HepG2 (cell line): ENCODE data around the gene PPP1R13L. TPM values are rescaled to one million over a fixed set of nuclear protein-coding genes. Genes with fewer than 3 reads are reported as not detected.

Source experiments
- ARHGAP35 ChIP-seq: sonication (generic); formaldehyde crosslinking; IDR thresholded peaks from 2 replicates; pipeline ENCODE4 v1.9.0; 2022; ENCODE audit warnings: mild to moderate bottlenecking, inconsistent platforms, moderate library complexity, missing genetic modification reagents, borderline replicate concordance
- ARID4A ChIP-seq: sonication (generic); formaldehyde crosslinking; IDR thresholded peaks from 2 replicates; pipeline ENCODE4 v1.5.0; 2020; ENCODE audit warnings: mild to moderate bottlenecking, missing genetic modification reagents, borderline replicate concordance
- FOXA1 ChIP-seq, 2 experiments: fragments of 450-650 bp in 1 of 2; sonication (generic) in 1 of 2; formaldehyde crosslinking in 1 of 2; IDR thresholded peaks; 2 replicates each; pipeline versions ENCODE4 v1.4.0 to v1.6.1; 2016 to 2020; ENCODE audit warnings: missing genetic modification reagents in 1 of 2
- HMG20A ChIP-seq: IDR thresholded peaks from 2 replicates; pipeline ENCODE4 v1.6.1; 2016; ENCODE audit warnings: borderline replicate concordance
- NCOA1 ChIP-seq: sonication (generic); formaldehyde crosslinking; IDR thresholded peaks from 2 replicates; pipeline ENCODE4 v1.9.0; 2021; ENCODE audit warnings: missing genetic modification reagents
- POGZ ChIP-seq: sonication (generic); formaldehyde crosslinking; IDR thresholded peaks from 2 replicates; pipeline ENCODE4 v1.4.0; 2020; ENCODE audit warnings: mild to moderate bottlenecking, missing genetic modification reagents
- RNF2 ChIP-seq: fragments of 450-650 bp; conservative IDR thresholded peaks from 2 replicates; pipeline ENCODE4 v1.6.1; 2016; ENCODE audit warnings: low read depth
- SMYD3 ChIP-seq: sonication (generic); formaldehyde crosslinking; IDR thresholded peaks from 2 replicates; pipeline ENCODE4 v1.8.1; 2023; ENCODE audit warnings: mild to moderate bottlenecking, missing genetic modification reagents
- STAG1 ChIP-seq: sonication (generic); formaldehyde crosslinking; IDR thresholded peaks from 2 replicates; pipeline ENCODE4 v1.4.0; 2020; ENCODE audit warnings: missing genetic modification reagents
- TMF1 ChIP-seq: sonication (generic); formaldehyde crosslinking; IDR thresholded peaks from 2 replicates; pipeline ENCODE4 v1.8.1; 2022; ENCODE audit warnings: low read depth, missing genetic modification reagents
- TOE1 ChIP-seq: sonication (generic); formaldehyde crosslinking; IDR thresholded peaks from 2 replicates; pipeline ENCODE4 v1.4.0; 2020; ENCODE audit warnings: mild to moderate bottlenecking, missing genetic modification reagents
- TRIM24 ChIP-seq: sonication (generic); formaldehyde crosslinking; IDR thresholded peaks from 2 replicates; pipeline ENCODE4 v1.8.0; 2022; ENCODE audit warnings: mild to moderate bottlenecking, missing genetic modification reagents
- ZBTB38 ChIP-seq: sonication (generic); formaldehyde crosslinking; IDR thresholded peaks from 2 replicates; pipeline ENCODE4 v1.5.1; 2020; ENCODE audit warnings: mild to moderate bottlenecking, missing genetic modification reagents
- ZBTB4 ChIP-seq: sonication (generic); formaldehyde crosslinking; IDR thresholded peaks from 2 replicates; pipeline ENCODE4 v1.4.0; 2020; ENCODE audit warnings: missing genetic modification reagents, mild to moderate bottlenecking, borderline replicate concordance
- ZMAT3 ChIP-seq: sonication (generic); formaldehyde crosslinking; conservative IDR thresholded peaks from 2 replicates; pipeline ENCODE4 v1.7.0; 2021; ENCODE audit warnings: missing genetic modification reagents
- ZNF224 ChIP-seq: sonication (generic); formaldehyde crosslinking; IDR thresholded peaks from 2 replicates; pipeline ENCODE4 v1.5.0; 2020; ENCODE audit warnings: mild to moderate bottlenecking, missing genetic modification reagents
- ZNF24 ChIP-seq: fragments of 450-650 bp; IDR thresholded peaks from 2 replicates; pipeline ENCODE4 v1.6.1; 2017; ENCODE audit warnings: antibody characterized with exemption, mild to moderate bottlenecking
- ZNF260 ChIP-seq: sonication (generic); formaldehyde crosslinking; IDR thresholded peaks from 2 replicates; pipeline ENCODE4 v1.4.0; 2020; ENCODE audit warnings: missing genetic modification reagents, low read depth, mild to moderate bottlenecking, borderline replicate concordance
- ZNF549 ChIP-seq: sonication (generic); formaldehyde crosslinking; IDR thresholded peaks from 2 replicates; pipeline ENCODE4 v1.5.0; 2020; ENCODE audit warnings: missing genetic modification reagents
- polyA plus RNA-seq, 8 experiments: library from polyadenylated mRNA; depleted of rRNA in 3 of 8; stranded (reverse) in 7 of 8; unstranded in 1 of 8; fragments of >200 nt; fragmentation: Illumina TruSeq in 4 of 8; extraction: Trizol in 4 of 8; gene quantifications; 2 replicates each; pipeline versions ENCODE4 v1.2.1 to v1.2.3, GENCODE V29; 2011 to 2016; ENCODE audit warnings: low read depth in 4 of 8, missing spikeins in 1 of 8, mixed read lengths in 1 of 8; ENCODE audit not compliant: insufficient read depth in 1 of 8
- total RNA-seq, 5 experiments: library from RNA; depleted of rRNA; stranded (reverse); fragments of >200 nt; fragmentation: Illumina TruSeq; extraction: Trizol; gene quantifications; 2 replicates each; pipeline ENCODE4 v1.2.3, GENCODE V29; 2016; ENCODE audit warnings: low read depth in 1 of 5

Gene PPP1R13L
- total and polyA plus RNA-seq, 2 of the 13 experiments (the other 11 are each of a cell fraction or from before 2014, with no cell fraction given) = 1.3 to 6.6 TPM

GRCh38 chr19:45443462-45444317, 38.8 kb upstream of the PPP1R13L start (continued):
- TF ChIP-seq ZBTB4 (CRISPR knock-in tag) (no peak), TMF1 (CRISPR knock-in tag) (no peak), ZBTB38 (CRISPR knock-in tag) (no peak), ARID4A (peak; percentile 63; the same call in 1 of the 2 replicates), STAG1 (CRISPR knock-in tag) (no peak), NCOA1 (CRISPR knock-in tag) (no peak), RNF2 (no peak), TRIM24 (CRISPR knock-in tag) (no peak), TOE1 (no peak), POGZ (0 out of 2 replicates have a peak, but pooled peaks have one; percentile 17), ZMAT3 (CRISPR knock-in tag) (no peak; the same call in 1 of the 2 replicates), SMYD3 (no peak), ZNF24 (peak; percentile 31; the same call in 1 of the 2 replicates), FOXA1 (IDR thresholded peaks at IDR 0.05) (no peak), FOXA1 (CRISPR knock-in tag; IDR thresholded peaks at IDR 0.05) (0 out of 2 replicates have a peak, but pooled peaks have one; percentile 34), ARHGAP35 (CRISPR knock-in tag) (no peak; the same call in 1 of the 2 replicates), HMG20A (CRISPR knock-in tag) (peak; percentile 25; the same call in 1 of the 2 replicates), ZNF224 (no peak), ZNF260 (CRISPR knock-in tag) (no peak), ZNF549 (CRISPR knock-in tag) (no peak)
